ENCODE results near the gene TAS2R5. TPM values are rescaled to one million over a fixed set of nuclear protein-coding genes. Genes with fewer than 3 reads are reported as not detected.
A peak's percentile ranks its signal among the peaks of the same experiment; 100 is the strongest.
"Not testable (repeated sequence)": the region's sequence is repeated elsewhere in the genome, so short reads cannot be mapped to it uniquely, and the experiment has no call there.

The TAS2R5 gene
- total RNA-seq, 2 donors from 2014 or later = 0.59 TPM; not detected in 1

DNA sequence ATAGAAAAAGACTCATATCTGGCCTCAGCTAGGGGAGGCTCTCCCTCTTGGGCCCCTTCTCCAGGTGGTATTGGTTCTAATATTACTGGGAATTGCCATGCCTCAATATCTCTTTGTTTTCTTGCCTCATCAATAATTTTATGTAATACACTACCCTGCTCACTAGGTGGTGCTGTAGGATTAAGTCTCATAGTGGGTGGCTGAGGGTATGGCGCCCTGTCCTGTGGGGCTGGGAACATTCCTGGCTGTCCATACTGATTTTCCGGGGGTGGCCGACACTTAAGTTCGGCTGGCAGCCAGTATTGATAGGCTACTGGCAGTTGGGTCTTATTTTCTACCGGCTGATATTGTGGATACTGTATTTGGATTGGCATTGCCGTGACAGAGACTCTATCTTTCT lies 35.1 kb upstream of the TAS2R5 start:
- TF ChIP-seq, protein P1, sequence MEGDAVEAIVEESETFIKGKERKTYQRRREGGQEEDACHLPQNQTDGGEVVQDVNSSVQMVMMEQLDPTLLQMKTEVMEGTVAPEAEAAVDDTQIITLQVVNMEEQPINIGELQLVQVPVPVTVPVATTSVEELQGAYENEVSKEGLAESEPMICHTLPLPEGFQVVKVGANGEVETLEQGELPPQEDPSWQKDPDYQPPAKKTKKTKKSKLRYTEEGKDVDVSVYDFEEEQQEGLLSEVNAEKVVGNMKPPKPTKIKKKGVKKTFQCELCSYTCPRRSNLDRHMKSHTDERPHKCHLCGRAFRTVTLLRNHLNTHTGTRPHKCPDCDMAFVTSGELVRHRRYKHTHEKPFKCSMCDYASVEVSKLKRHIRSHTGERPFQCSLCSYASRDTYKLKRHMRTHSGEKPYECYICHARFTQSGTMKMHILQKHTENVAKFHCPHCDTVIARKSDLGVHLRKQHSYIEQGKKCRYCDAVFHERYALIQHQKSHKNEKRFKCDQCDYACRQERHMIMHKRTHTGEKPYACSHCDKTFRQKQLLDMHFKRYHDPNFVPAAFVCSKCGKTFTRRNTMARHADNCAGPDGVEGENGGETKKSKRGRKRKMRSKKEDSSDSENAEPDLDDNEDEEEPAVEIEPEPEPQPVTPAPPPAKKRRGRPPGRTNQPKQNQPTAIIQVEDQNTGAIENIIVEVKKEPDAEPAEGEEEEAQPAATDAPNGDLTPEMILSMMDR (IDR thresholded peaks at IDR 0.05) = peak in 1 of 2 donors; percentile 45
- no peak overlapping the region for H3K4me3 ChIP-seq
- no peak overlapping the region for H3K27ac ChIP-seq
- no peaks in the 10 kb centered on the region for H3K27me3 ChIP-seq
- H3K4me1 ChIP-seq = no peaks in the 10 kb centered on the region
- peaks cover 50% of the 10 kb centered on the region for H3K36me3 ChIP-seq
- H3K9me3 ChIP-seq = peaks cover 0 to 21% of the 10 kb centered on the region in 2 donors
- DNase-seq (ENCODE audit: low spot score) = no peak

DNA sequence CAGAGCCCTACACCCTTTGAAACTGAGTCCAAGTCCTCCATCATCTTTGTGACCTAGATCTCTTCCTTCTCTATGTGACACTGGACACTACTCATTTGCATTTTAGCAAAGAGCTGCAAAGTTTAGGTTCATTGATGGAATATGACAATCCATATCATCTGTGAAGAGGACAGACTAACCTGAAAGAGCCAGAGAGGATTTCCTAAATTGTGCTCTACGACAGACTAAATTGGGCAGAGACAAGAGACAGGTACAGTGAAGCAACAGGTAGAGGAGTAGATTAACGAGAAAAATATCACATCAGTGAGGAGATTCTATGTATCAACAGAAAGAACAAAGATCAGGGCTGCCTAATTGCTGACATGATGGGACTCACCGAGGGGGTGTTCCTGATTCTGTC lies 26.2 kb upstream of the TAS2R5 start, which contains the start of gene TAS2R3:
TSS of gene TAS2R3 (plus strand) at position 301 of the 400 bp plus-strand sequence. CDS start at position 363, 62 bp downstream.
- H3K27ac ChIP-seq = no peak within 1 kb of the TSS
- DNase-seq (ENCODE audit: low spot score) = no peak

DNA sequence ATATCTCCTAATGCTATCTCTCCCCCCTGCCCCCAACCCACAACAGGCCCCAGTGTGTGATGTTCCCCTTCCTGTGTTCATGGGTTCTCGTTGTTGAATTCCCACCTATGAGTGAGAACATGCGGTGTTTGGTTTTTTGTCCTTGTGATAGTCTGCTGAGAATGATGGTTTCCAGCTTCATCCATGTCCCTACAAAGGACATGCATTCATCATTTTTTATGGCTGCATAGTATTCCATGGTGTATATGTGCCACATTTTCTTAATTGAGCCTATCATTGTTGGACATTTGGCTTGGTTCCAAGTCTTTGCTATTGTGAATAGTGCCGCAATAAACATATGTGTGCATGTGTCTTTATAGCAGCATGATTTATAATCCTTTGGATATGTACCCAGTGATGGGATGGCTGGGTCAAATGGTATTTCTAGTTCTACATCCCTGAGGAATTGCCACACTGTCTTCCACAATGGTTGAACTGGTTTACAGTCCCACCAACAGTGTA lies 19.9 kb upstream of the TAS2R5 start:
- H3K9me3 ChIP-seq; H3K27me3 ChIP-seq; H3K4me3 ChIP-seq; H3K27ac ChIP-seq; H3K36me3 ChIP-seq; DNase-seq (ENCODE audit: low spot score); H3K4me1 ChIP-seq: not testable (repeated sequence)

More for the DNA sequence above, 26.2 kb upstream of the TAS2R5 start, which contains the start of gene TAS2R3:
- no peaks in the 10 kb centered on the region for H3K4me1 ChIP-seq
- no peaks in the 10 kb centered on the region for H3K27me3 ChIP-seq
- no peak within 1 kb of the TSS for H3K4me3 ChIP-seq
- TF ChIP-seq, protein P1 (IDR thresholded peaks at IDR 0.05) = no peak
- H3K36me3 ChIP-seq = peaks cover 4% of the 10 kb centered on the region
- no peaks in the 10 kb centered on the region for H3K9me3 ChIP-seq

DNA sequence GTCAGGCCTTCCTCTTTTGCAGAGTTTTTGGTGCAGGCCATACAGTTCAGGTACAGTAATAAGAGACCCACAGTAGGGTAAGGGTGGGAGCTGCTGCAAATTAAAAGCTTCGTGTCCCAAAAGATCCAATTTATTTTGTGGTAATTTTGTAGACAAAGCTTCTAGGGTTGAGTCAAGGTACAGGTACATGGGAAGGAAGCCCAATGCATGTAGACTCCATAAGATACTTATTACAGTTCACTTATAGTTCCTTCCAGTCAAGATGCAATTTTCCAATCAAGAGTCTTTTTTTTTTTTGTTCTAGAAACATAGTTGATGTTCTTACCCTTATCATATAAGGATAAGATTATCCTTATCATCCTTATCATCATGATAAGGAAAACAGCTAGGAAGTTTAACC lies 13.6 kb upstream of the TAS2R5 start, which contains the start of gene TAS2R4:
TSS of gene TAS2R4 (plus strand) at position 301 of the 400 bp plus-strand sequence. CDS start 1,815 bp downstream, outside the sequence.
- TF ChIP-seq, protein P1 (IDR thresholded peaks at IDR 0.05) = no peak
- H3K4me3 ChIP-seq = no peak within 1 kb of the TSS
- H3K27ac ChIP-seq = no peak within 1 kb of the TSS
- no peaks in the 10 kb centered on the region for H3K4me1 ChIP-seq
- peaks cover 9% of the 10 kb centered on the region for H3K36me3 ChIP-seq
- no peaks in the 10 kb centered on the region for H3K27me3 ChIP-seq
- no peak for DNase-seq (ENCODE audit: low spot score)
- peaks cover 0 to 4% of the 10 kb centered on the region in 2 donors for H3K9me3 ChIP-seq

DNA sequence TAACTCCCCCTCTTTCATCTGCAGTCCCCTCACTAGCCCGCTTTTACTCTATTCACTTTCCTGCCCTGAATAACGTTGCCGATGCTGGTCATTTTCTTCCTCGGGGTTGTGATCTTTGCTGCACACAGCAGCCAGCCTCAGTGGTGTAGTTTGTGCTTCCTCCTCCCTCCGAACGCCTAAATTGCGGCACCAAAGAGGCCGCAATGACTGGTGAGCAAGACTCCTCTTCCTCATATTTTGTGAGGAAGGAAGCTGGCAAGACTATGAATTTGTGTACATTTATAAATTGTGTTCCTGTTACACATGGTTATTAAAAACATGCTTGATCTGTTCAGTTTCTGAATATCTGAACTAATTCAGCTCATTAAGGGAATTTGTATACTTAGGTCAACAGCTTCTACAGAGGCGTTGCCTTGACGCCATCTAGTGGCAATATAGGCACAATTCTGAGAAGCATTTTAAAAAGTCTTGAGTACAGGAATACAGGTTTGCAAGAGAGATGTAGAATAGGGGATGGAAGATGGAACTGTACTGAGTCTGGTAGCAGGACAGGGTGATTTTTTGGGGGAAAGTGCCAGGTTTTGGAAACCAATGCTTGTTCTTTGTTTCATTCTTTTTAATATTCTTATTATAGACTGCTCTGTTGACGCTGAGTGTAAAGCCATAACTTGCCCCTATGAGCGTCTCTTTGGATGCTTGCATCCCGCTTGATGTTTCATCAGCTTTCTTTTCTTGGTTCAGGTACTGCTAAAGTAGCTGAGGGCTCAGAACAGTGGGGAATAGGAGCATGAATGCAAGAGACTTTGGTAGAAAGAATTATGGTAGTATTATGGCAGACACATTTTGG lies 4.1 kb upstream of the TAS2R5 start:
- H3K4me3 ChIP-seq = no peak overlapping the region
- H3K36me3 ChIP-seq = no peaks in the 10 kb centered on the region
- no peak overlapping the region for H3K27ac ChIP-seq
- H3K9me3 ChIP-seq = no peaks in the 10 kb centered on the region
- no peak for DNase-seq (ENCODE audit: low spot score)
- TF ChIP-seq, protein P1 (IDR thresholded peaks at IDR 0.05) = peak; percentile 33 to 75
- H3K4me1 ChIP-seq = no peaks in the 10 kb centered on the region
- H3K27me3 ChIP-seq = no peaks in the 10 kb centered on the region

DNA sequence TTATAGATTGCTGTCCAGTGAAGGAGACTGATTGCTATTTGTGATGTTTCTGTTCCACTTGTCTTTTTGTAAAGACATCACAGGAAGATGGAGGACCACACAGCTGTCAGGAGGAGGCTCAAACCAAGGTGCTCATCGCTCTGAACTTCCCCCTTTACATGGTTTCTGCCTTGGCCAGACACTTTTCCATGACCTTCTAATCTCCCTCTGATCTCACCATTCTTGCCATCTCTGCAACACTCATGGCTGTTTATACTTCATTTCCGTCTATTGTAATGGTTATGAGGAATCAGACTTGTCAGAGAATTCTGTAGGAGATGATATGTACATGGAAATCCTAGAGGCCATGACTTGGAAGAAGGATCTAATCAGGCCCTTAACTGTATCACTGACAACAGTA lies 1.7 kb upstream of the TAS2R5 start:
- no peaks in the 10 kb centered on the region for H3K27me3 ChIP-seq
- no peak for DNase-seq (ENCODE audit: low spot score)
- no peaks in the 10 kb centered on the region for H3K9me3 ChIP-seq
- H3K27ac ChIP-seq = no peak overlapping the region
- no peak overlapping the region for H3K4me3 ChIP-seq
- TF ChIP-seq, protein P1 (IDR thresholded peaks at IDR 0.05) = no peak
- H3K36me3 ChIP-seq = no peaks in the 10 kb centered on the region
- H3K4me1 ChIP-seq = no peaks in the 10 kb centered on the region

All from right atrium auricular region (tissue), 2 donors.